ENCODE measurements around the gene PAGR1.
"Not testable (repeated sequence)": the region's sequence is repeated elsewhere in the genome, so short reads cannot be mapped to it uniquely, and the experiment has no call there.

The PAGR1 gene

GRCh38 chr16:29791845-29792807 lies 23.8 kb upstream of the PAGR1 start:
- no peak for DNase-seq (ENCODE audit: low read depth)

GRCh38 chr16:29793153-29793552 lies 22.8 kb upstream of the PAGR1 start:
- DNase-seq (ENCODE audit: low read depth) = not testable (repeated sequence)

- no peak for DNase-seq (ENCODE audit: low read depth)
Measured at GRCh38 chr16:29794231-29794710, 21.7 kb upstream of the PAGR1 start.

DNA sequence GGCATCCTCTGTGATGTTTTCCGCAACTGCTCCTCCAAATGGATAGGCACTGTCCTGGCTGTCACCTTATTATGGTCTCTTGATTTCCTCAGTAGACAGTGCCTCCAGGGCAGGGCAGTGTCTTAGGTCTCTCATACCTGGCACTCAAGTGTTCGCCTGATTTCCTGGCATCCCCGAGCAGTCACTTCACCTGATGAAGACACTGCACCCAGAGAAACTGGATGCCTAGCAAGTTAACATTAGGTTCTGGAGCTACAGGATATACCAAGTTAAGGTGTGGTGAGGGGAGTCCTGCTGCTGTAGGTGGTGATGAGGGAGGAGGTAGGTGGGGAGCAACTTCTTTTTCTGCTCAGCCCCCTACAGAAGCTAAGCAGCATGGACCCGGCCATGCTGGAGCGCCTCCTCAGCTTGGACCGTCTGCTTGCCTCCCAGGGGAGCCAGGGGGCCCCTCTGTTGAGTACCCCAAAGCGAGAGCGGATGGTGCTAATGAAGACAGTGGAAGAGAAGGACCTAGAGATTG lies 13.5 kb upstream of the PAGR1 start:
- no peak for DNase-seq (ENCODE audit: low read depth)

GRCh38 chr16:29804020-29804419 lies 11.9 kb upstream of the PAGR1 start:
- no peak for DNase-seq (ENCODE audit: low read depth)

- DNase-seq (ENCODE audit: low read depth) = no peak
Measured at GRCh38 chr16:29804455-29805231, 11.3 kb upstream of the PAGR1 start.

DNA sequence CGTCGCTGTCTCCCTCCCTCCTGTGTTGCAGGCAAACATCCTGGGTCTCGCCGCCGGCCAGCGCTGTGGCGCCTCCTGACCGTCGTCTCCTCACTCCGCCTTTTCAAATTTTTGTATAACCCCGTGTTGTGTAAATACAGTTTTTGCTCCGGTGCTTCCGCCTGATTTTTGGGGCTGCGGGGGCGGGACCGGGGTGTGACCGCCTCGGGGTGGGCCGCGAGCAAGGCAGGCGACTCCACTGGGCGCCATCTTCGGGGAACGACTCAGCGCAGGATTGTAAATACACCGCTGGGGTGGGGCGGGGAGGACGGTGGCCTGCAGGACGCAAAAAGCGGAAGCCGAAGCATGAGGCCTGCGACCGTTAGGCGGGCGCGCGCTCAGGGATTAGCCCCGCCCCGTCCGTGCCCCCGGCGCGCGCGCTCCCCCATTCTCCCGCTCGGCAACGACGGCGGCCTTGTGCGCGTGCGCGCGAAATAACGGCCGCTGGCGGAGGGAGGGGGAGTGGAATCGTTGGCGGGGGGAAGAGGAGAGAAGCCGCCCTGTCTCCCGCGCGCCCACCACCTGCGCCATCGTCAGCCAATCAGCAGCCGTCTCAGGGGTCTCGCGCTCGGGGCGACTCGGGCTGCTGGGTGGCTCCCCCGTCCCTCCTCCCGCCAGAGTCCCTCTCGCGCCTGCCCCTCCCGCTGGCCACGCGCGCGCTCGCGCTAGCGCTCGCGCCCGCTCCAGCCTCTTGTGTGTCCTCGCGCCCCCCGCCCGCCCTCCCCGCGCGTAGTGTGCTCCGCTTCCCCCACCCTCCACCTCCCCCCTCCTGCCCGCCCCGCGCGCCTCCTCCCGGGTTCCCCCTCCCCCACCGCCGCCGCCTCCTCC lies 10.5 kb upstream of the PAGR1 start:
- peak; percentile 95 for DNase-seq (ENCODE audit: low read depth)

DNA sequence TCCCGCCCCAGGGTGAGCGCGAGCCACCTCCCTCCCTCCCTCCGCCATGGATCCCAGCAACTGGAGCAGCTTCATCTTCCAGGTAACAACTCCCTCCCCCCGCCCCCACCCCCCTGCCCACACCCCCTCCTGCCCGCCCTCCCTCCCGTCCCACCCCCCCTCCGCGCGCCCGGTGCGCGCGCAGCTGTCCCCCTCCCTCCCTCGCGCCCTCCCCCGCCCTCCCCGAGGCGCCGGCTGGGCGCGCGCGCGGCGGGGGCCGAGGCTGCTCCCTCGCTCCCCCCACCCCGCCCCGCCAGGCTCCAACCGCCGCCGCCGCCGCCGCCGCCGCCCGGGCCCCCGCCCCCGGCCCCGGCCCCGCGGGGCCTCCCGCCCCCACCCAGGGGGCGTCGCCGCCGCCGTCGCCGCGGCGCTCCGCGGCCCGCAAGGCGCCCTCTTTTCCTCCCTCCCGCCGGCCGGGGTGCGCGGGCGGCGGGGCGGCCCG lies 9.8 kb upstream of the PAGR1 start, which contains the start of gene MAZ:
Gene MAZ (plus strand): TSS at position 431 of the 481 bp plus-strand sequence. CDS start 173 bp downstream, outside the sequence.
- peak; percentile 65 for DNase-seq (ENCODE audit: low read depth)

- no peak for DNase-seq (ENCODE audit: low read depth)
Measured at GRCh38 chr16:29806641-29807425, 9.1 kb upstream of the PAGR1 start.

DNA sequence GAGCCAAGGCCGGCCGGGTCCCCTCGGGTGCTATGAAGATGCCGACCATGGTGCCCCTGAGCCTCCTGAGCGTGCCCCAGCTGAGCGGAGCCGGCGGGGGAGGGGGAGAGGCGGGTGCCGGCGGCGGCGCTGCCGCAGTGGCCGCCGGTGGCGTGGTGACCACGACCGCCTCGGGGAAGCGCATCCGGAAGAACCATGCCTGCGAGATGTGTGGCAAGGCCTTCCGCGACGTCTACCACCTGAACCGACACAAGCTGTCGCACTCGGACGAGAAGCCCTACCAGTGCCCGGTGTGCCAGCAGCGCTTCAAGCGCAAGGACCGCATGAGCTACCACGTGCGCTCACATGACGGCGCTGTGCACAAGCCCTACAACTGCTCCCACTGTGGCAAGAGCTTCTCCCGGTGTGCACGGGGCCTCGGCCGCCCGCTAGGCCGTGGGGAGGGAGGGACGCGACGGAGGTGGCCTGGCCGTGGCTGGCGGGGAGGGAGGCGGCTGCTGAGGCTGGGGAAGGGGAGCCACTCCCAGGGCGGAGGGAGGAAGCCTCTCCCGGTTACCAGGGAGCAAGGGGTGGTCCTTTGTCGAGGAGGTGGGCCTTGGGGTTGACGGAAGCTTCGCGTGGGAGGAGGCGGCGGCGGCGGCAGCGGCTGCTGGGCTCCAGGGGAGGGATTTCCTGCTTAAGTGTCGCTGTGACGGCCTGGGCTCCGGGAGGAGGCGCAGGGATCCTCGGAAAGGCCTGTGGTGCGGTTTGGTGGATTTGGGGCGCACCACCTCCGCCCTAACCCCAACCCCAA lies 8.3 kb upstream of the PAGR1 start:
- DNase-seq (ENCODE audit: low read depth) = peak; percentile 82

DNA sequence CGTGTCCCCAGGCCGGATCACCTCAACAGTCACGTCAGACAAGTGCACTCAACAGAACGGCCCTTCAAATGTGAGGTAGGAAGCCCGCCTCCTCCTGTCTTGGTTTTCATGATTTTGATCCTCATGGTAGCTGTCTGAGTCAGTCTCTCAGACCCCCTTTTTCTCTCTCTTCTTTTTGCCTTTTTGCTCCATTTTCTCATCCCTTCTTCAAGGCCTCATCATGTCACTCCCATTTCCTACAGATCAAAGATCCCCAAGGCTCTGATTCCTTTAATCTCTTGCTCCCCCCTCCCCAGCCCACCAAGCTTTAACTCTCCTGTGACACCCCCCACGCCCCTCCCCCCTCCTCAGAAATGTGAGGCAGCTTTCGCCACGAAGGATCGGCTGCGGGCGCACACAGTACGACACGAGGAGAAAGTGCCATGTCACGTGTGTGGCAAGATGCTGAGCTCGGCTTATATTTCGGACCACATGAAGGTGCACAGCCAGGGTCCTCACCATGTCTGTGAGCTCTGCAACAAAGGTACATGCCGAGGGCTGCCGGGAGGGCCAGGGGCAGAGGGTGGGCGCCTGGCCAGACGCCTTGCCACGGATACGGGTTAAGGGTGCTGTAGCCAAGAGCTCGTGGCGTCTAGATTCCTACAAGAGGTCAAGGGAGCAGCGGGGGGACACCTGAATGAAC lies 7.6 kb upstream of the PAGR1 start:
- DNase-seq (ENCODE audit: low read depth) = no peak

- DNase-seq (ENCODE audit: low read depth) = no peak
Measured at GRCh38 chr16:29809031-29809747, 6.8 kb upstream of the PAGR1 start.

DNA sequence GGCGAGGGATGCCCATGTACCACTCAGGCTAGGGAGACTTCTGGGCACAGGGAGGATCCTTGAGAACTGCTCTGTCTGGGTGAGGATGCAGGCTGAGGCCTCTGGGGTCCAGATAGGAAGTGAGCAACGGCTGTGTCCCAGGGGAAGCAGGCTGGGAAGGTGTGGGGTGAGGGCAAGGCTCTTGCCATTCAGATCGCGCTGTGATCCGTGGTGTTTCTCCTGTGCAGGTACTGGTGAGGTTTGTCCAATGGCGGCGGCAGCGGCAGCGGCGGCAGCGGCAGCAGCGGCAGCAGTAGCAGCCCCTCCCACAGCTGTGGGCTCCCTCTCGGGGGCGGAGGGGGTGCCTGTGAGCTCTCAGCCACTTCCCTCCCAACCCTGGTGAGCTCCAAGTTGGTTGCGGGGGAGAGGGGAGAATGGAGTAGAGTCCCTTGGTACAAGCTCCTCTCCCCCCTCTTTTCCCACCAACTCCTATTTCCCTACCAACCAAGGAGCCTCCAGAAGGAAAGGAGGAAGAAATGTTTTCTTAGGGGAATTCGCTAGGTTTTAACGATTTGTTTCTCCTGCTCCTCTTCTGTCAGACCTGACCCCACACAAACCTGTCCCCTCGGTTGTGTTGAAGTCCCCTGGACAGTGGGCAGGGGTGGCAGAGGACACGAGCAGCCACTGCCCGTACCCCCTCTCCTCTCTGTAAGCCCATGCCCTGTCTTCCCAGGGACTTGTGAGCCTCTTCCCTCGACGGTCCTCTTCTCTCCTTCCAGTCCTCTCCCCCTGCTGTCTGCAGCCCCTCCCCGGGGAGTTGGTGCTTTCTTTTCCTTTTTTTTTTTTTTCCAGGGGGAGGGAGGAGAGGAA lies 5.9 kb upstream of the PAGR1 start:
- DNase-seq (ENCODE audit: low read depth) = peak; percentile 50

- no peak for DNase-seq (ENCODE audit: low read depth)
Measured at GRCh38 chr16:29810699-29811169, 5.2 kb upstream of the PAGR1 start.

GRCh38 chr16:29811170-29811895 lies 4.6 kb upstream of the PAGR1 start:
- DNase-seq (ENCODE audit: low read depth) = peak; percentile 62

GRCh38 chr16:29811896-29812665 lies 3.9 kb upstream of the PAGR1 start, which contains the start of gene PRRT2:
PRRT2 (plus strand) TSS chr16:29812193; CDS start chr16:29813055, 862 bp downstream.
- DNase-seq (ENCODE audit: low read depth) = no peak
